SK-N-SH (cell line): ENCODE results near the gene HOXA2. TPM values are rescaled to one million over a fixed set of nuclear protein-coding genes. Genes with fewer than 3 reads are reported as not detected.

ENCODE experiments used
- CTCF ChIA-PET: fragments of 300-600, 350-600 bp; formaldehyde crosslinking; extraction: SDS; loops from one replicate; lab custom pipeline; 2021; lab: Yijun Ruan, JAX
- POLR2A ChIA-PET: fragments of 350-600 bp; sonication (Branson Sonifier 250); formaldehyde crosslinking; extraction: SDS; loops from one replicate; lab custom pipeline; 2020; ENCODE audit warnings: antibody characterized with exemption, inconsistent platforms; lab: Yijun Ruan, JAX
- DNase-seq: peaks from one replicate; pipeline ENCODE4 v3.0.0; 2012
- H2AFZ ChIP-seq: fragments of 200-600 bp; sonication (generic); 2 replicates; pipeline ENCODE4 v1.8.1; 2016; ENCODE audit warnings: antibody characterized with exemption, mild to moderate bottlenecking, low read depth
- H3F3A ChIP-seq: fragments of 200-600 bp; sonication (generic); replicated peaks from 2 replicates; pipeline ENCODE3; 2016; ENCODE audit warnings: antibody characterized with exemption, mild to moderate bottlenecking; ENCODE audit not compliant: insufficient read depth
- H3K27ac ChIP-seq, 2 experiments: fragments of 200-500 bp in 1 of 2; fragments of 200-600 bp in 1 of 2; sonication (Bioruptor generic) in 1 of 2; sonication (generic), shearing (Covaris generic) in 1 of 2; 2 replicates each; pipeline versions ENCODE4 v1.5.1 to v1.6.1; 2014 to 2016; ENCODE audit warnings: low read depth in 2 of 2, inconsistent platforms in 1 of 2, low read length in 1 of 2, mild to moderate bottlenecking in 1 of 2, mixed read lengths in 1 of 2
- H3K27me3 ChIP-seq: fragments of 200-600 bp; sonication (generic), shearing (Covaris generic); 2 replicates; pipeline ENCODE4 v1.6.1; 2016; ENCODE audit warnings: mixed run types; ENCODE audit not compliant: insufficient read depth
- H3K36me3 ChIP-seq, 2 experiments: fragments of 200-500 bp in 1 of 2; fragments of 200-600 bp in 1 of 2; sonication (Bioruptor generic) in 1 of 2; sonication (generic) in 1 of 2; replicated peaks in 1 of 2; 2 replicates each; pipeline versions ENCODE3 to v1.5.1; 2014 to 2016; ENCODE audit warnings: low read length in 1 of 2, mild to moderate bottlenecking in 1 of 2; ENCODE audit not compliant: insufficient read depth in 2 of 2, control insufficient read depth in 1 of 2
- H3K4me1 ChIP-seq, 2 experiments: fragments of 200-500 bp in 1 of 2; fragments of 200-600 bp in 1 of 2; sonication (Bioruptor generic) in 1 of 2; sonication (generic), shearing (Covaris generic) in 1 of 2; 2 replicates each; pipeline versions ENCODE4 v1.5.1 to v1.6.1; 2014 to 2016; ENCODE audit warnings: low read depth in 1 of 2, low read length in 1 of 2, mixed run types in 1 of 2; ENCODE audit not compliant: insufficient read depth in 2 of 2, control insufficient read depth in 1 of 2
- H3K4me2 ChIP-seq: fragments of 200-600 bp; sonication (generic), shearing (Covaris generic); 2 replicates; pipeline ENCODE4 v1.6.1; 2017; ENCODE audit warnings: mixed run types
- H3K4me3 ChIP-seq, 2 experiments: fragments of 200-500 bp in 1 of 2; fragments of 200-600 bp in 1 of 2; sonication (Bioruptor generic) in 1 of 2; sonication (generic), shearing (Covaris generic) in 1 of 2; 2 replicates each; pipeline versions ENCODE4 v1.5.1 to v1.8.1; 2014 to 2016; ENCODE audit warnings: low read depth in 2 of 2, inconsistent platforms in 1 of 2, low read length in 1 of 2, mild to moderate bottlenecking in 1 of 2, mixed read lengths in 1 of 2, moderate library complexity in 1 of 2
- H3K79me2 ChIP-seq: fragments of 200-600 bp; sonication (generic); 2 replicates; pipeline ENCODE4 v1.8.1; 2017; ENCODE audit warnings: mild to moderate bottlenecking; ENCODE audit not compliant: insufficient read depth
- H3K9ac ChIP-seq: fragments of 200-600 bp; sonication (generic); 2 replicates; pipeline ENCODE4 v1.6.1; 2017; ENCODE audit warnings: mixed run types
- H3K9me2 ChIP-seq: fragments of 200-600 bp; sonication (generic); 2 replicates; pipeline ENCODE4 v1.6.1; 2017; ENCODE audit warnings: mixed run types
- H3K9me3 ChIP-seq: fragments of 200-600 bp; sonication (generic); 2 replicates; pipeline ENCODE4 v1.6.1; 2017; ENCODE audit warnings: mixed run types, mild to moderate bottlenecking, moderate library complexity
- H4K20me1 ChIP-seq: fragments of 200-600 bp; sonication (generic); 2 replicates; pipeline ENCODE4 v1.6.1; 2017; ENCODE audit warnings: mild to moderate bottlenecking, mixed run types; ENCODE audit not compliant: insufficient read depth
- CHD2 ChIP-seq: fragments of 150-350 bp; IDR thresholded peaks from 2 replicates; pipeline ENCODE4 v1.6.1; 2018; ENCODE audit warnings: low read length; ENCODE audit not compliant: partially characterized antibody
- ELF1 ChIP-seq: IDR thresholded peaks from 2 replicates; pipeline ENCODE4 v1.4.0; 2012
- EZH2phosphoT487 ChIP-seq: fragments of 200-600 bp; sonication (generic); IDR thresholded peaks from 2 replicates; pipeline ENCODE4 v1.6.1; 2017; ENCODE audit warnings: low read depth, mixed run types, mild to moderate bottlenecking, antibody characterized with exemption, moderate library complexity, borderline replicate concordance
- FOXJ3 ChIP-seq: sonication (generic); formaldehyde crosslinking; IDR thresholded peaks from 2 replicates; pipeline ENCODE4 v1.5.1; 2020; ENCODE audit warnings: mild to moderate bottlenecking, missing genetic modification reagents
- GATA2 ChIP-seq: sonication (generic); formaldehyde crosslinking; IDR thresholded peaks from 2 replicates; pipeline ENCODE4 v1.5.0; 2020; ENCODE audit warnings: mild to moderate bottlenecking, missing genetic modification reagents
- MXI1 ChIP-seq: IDR thresholded peaks from 2 replicates; pipeline ENCODE4 v1.6.1; 2012; ENCODE audit warnings: mild to moderate bottlenecking, low read depth, low read length, improper control_type of control experiment
- NFIC ChIP-seq: IDR thresholded peaks from 2 replicates; pipeline ENCODE4 v1.4.0; 2012; ENCODE audit warnings: borderline replicate concordance
- REST ChIP-seq: IDR thresholded peaks from 2 replicates; pipeline ENCODE4 v1.6.1; 2012; ENCODE audit warnings: mild to moderate bottlenecking, low read depth, low read length, moderate library complexity
- RFX5 ChIP-seq: IDR thresholded peaks from 2 replicates; pipeline ENCODE4 v1.6.1; 2012; ENCODE audit warnings: mild to moderate bottlenecking, improper control_type of control experiment, low read length
- RXRA ChIP-seq: IDR thresholded peaks from 2 replicates; pipeline ENCODE4 v1.4.0; 2012; ENCODE audit warnings: low read depth, mild to moderate bottlenecking, borderline replicate concordance
- TAF1 ChIP-seq: IDR thresholded peaks from 2 replicates; pipeline ENCODE4 v1.6.1; 2012; ENCODE audit warnings: low read depth, mild to moderate bottlenecking, low read length, moderate library complexity, borderline replicate concordance
- WGBS: methylation state at CpG from one replicate; pipeline ENCODE4 v1.1.6; 2017; ENCODE audit warnings: low lambda C conversion rate; 5-methylcytosine and 5-hydroxymethylcytosine counted together
- polyA plus RNA-seq, 3 experiments: library from polyadenylated mRNA; depleted of rRNA; stranded (reverse); fragments of >200 nt; gene quantifications; 2 replicates each; pipeline ENCODE4 v1.2.3, GENCODE V29; 2012

HOXA2 gene
- polyA plus RNA-seq, 1 of the 3 experiments (the other 2 are of a cell fraction), result not detected

- TF ChIP-seq REST (no peak), ELF1 (no peak)
Measured at GRCh38 chr7:27100694-27101170, 1.8 kb downstream of the HOXA2 start (continued).

DNA sequence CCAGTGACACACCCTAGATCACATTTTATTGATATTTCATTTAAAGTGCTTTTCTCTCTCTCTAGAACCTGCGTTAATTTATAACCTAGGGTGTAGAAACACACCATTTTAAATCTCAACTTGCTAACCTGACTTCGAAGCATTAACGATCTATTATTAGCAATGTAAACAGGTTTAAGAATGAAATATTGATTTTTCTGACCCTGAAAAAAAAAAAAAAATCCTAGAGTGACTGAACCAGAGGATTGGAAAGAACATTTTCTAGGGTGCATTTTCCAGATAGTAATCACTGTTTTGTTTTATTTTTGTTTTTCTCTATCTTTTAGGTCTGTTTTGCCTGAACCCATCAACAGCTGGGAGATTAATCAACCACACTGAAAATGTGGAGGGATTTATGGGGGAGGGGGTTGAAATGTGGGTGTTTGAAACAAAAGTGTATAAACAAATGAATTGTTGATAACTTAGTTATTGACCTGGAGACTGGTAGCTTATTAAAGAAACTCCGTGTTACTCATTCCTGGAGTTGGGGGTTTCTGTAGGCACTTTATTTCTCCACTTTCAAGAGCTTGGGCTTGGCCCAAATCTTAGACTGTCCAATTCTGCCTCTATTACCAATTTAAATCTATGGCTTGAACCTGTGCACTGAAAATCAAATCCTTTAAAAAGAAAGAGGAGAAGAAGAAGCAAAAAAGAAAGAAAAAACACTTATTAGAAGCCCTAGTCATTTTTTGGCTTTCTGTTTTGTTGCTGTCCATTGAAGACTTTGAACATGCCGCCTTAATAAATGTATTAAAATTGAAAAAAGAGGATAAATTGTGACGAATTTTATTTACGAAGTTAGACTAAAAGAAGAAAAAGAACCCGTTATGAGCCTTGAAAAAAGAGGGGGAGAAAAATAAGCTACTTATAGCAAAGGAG, 2.8 kb downstream of the HOXA2 start:
- no peak overlapping the region for H3K4me2 ChIP-seq
- 17% methylated on average over 8 of the region's 8 CpGs for WGBS
- POLR2A ChIA-PET, result no interaction called here
- no peak for DNase-seq
- TF ChIP-seq NFIC, result no peak
- TF ChIP-seq GATA2 (CRISPR knock-in tag), result no peak
- TF ChIP-seq ELF1, result no peak
- TF ChIP-seq RFX5, result no peak
- TF ChIP-seq FOXJ3 (CRISPR knock-in tag), result no peak
- no peak; the same call in 1 of the 2 replicates for TF ChIP-seq EZH2phosphoT487
- no peak for TF ChIP-seq RXRA
- no peak for TF ChIP-seq TAF1
- no peak for TF ChIP-seq MXI1
- TF ChIP-seq REST, result no peak
- no peak for TF ChIP-seq CHD2
- no peaks in the 10 kb centered on the region for H3K36me3 ChIP-seq
- no peak overlapping the region for H3K27ac ChIP-seq
- CTCF ChIA-PET, result interaction anchor here (1.0 to 2.7 kb wide), 9 partner anchors 14 to 376 kb away, joined by 3 to 8 read pairs (median 3); partner anchors contain the start of gene HOXA5
- no peaks in the 10 kb centered on the region for H3K9me3 ChIP-seq
- H3K4me3 ChIP-seq, result no peak overlapping the region
- H4K20me1 ChIP-seq, result no peaks in the 10 kb centered on the region
- H3F3A ChIP-seq, result no peaks in the 10 kb centered on the region
- no peaks in the 10 kb centered on the region for H3K9me2 ChIP-seq
- H3K4me1 ChIP-seq, result no peaks in the 10 kb centered on the region; a peak in 1 of 4 replicates
- H3K79me2 ChIP-seq, result no peaks in the 10 kb centered on the region
- peaks cover 98% of the 10 kb centered on the region for H3K27me3 ChIP-seq
- H2AFZ ChIP-seq, result no peak overlapping the region
- no peak overlapping the region for H3K9ac ChIP-seq
